ENCODE data around the gene TAF6. TPM values are rescaled to one million over a fixed set of nuclear protein-coding genes. Genes with fewer than 3 reads are reported as not detected.

TAF6 gene
- total RNA-seq, result 10 to 100 TPM; 31.7 to 59.3 (median 48.9) TPM

DNA sequence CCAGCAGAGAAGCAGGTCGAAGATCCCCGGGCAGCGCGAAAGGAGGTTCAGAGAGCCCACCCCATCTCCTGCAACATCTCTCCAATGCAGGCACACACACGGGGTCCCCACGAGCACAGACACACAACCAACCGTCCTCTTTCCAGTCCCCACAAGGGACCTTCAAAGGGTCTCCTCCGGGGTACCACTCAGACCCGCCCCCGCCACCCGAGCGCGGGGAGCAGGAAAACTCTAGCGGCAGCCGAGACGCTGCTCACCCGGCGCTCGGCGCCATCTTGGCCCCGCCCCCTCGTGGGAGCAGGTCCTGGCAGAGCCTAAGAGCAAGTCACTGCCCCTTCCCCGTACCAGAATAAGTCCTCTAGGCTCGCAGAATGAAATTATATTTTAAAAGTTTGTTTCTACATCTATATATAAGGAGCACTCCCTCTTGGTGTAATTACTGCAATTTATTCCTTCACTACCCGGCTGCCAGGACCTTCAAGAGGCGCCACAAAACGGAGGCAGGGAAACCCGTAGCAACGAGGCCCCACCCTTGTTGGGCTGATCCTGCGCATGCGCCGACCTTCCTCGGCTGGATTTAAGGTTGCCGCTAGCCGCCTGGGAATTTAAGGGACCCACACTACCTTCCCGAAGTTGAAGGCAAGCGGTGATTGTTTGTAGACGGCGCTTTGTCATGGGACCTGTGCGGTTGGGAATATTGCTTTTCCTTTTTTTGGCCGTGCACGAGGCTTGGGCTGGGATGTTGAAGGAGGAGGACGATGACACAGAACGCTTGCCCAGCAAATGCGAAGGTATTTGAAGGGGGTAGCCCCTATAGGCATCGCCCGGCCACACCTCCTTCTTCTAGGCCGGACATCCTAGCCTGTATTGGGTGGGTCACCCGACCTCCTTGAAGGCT lies at the start of gene TAF6, which contains the start of gene CNPY4:
TAF6 (minus strand) TSS at position 287 of the 898 bp plus-strand sequence. CDS start 5,149 bp downstream, outside the sequence.
CNPY4 (plus strand) TSS at position 563 of the 898 bp plus-strand sequence; CDS start at position 674, 111 bp downstream.
- TF ChIP-seq POLR2AphosphoS5 (IDR thresholded peaks at IDR 0.05) (no peak), EP300 (IDR thresholded peaks at IDR 0.05) (no peak), POLR2A (IDR thresholded peaks at IDR 0.05) (no peak), CTCF (IDR thresholded peaks at IDR 0.05) (no peak)
- H3K27me3 ChIP-seq, result no peaks in the 10 kb centered on the region
- H3K27ac ChIP-seq, result peak within 1 kb of the TSS; percentile 92
- peaks cover 1% of the 10 kb centered on the region for H3K36me3 ChIP-seq
- peaks cover 21% of the 10 kb centered on the region for H3K4me1 ChIP-seq
- peak within 1 kb of the TSS; percentile 86 for H3K4me3 ChIP-seq
- no peaks in the 10 kb centered on the region for H3K9me3 ChIP-seq
- under 1% methylated on average over 28 of the region's 49 CpGs for WGBS
- peak; percentile 97 for DNase-seq (ENCODE audit: low spot score in 2 of 2)

- H3K27me3 ChIP-seq, result peaks cover 7% of the 10 kb centered on the region
- 1% methylated on average over 11 of the region's 11 CpGs for WGBS
- no peaks in the 10 kb centered on the region for H3K9me3 ChIP-seq
- H3K4me3 ChIP-seq, result peak overlapping the region; percentile 57
- TF ChIP-seq CTCF (IDR thresholded peaks at IDR 0.05) (no peak), POLR2AphosphoS5 (IDR thresholded peaks at IDR 0.05) (no peak), EP300 (IDR thresholded peaks at IDR 0.05) (no peak), POLR2A (IDR thresholded peaks at IDR 0.05) (no peak)
- H3K4me1 ChIP-seq, result peaks cover 58% of the 10 kb centered on the region
- H3K27ac ChIP-seq, result peak overlapping the region; percentile 73
- no peak for DNase-seq (ENCODE audit: low spot score in 2 of 2)
- H3K36me3 ChIP-seq, result no peaks in the 10 kb centered on the region
Measured at GRCh38 chr7:100167912-100168323, 48.8 kb upstream of the TAF6 start.

DNA sequence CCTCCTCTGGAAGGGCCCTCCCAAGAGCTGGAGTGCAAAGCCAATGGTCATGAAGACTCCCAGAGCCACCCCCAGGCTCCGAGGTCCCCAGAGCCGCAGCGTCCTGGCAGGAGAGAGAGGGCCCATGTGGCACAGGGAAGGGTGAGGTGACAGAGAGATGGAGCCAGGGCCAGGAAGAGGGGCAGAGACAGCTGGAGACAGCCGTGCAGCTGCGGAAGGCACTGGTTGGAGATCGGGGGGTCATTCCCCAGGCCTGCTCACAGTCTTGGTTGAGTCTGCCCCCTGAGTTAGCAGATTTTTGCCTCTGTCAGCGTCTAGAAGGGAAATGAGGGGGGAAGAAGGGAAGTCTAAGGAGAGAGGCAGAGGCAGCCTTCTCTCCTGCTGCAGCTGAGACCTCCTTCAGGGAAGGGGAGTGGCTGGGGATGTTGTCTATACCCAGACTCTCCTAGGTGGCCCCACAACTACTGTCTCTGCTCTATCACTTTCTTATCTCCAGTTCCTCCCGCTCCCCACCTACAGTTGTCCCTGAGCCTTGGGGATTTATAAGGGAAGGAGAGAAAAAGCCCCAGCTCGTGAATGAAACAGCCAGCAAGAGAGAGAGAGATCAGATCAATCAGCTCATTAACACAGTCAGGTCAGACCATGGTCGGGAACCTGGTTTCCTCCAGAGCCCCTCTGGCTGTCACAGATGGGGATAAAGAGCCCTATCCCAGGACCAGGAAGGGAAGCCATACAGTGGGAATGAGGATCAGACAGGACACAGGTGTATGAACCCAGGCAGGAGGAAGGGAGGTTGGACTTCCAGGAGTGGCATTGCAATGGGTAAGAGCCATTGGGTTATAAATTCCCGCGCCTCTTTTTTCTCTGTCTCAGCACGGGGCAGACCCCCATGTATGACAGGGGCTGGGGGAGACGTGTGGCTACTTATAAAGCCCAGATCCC lies 48.1 kb upstream of the TAF6 start:
- Histone ChIP-seq H3K4me1 (peaks cover 65% of the 10 kb centered on the region), H3K36me3 (no peaks in the 10 kb centered on the region), H3K27ac (peak overlapping the region; percentile 73), H3K27me3 (peaks cover 7% of the 10 kb centered on the region), H3K4me3 (peak overlapping the region; percentile 57), H3K9me3 (no peaks in the 10 kb centered on the region)
- 24% methylated on average over 12 of the region's 14 CpGs for WGBS
- TF ChIP-seq CTCF (IDR thresholded peaks at IDR 0.05) (no peak), POLR2AphosphoS5 (IDR thresholded peaks at IDR 0.05) (no peak), EP300 (IDR thresholded peaks at IDR 0.05) (no peak), POLR2A (IDR thresholded peaks at IDR 0.05) (no peak)
- peak in 1 of 2 donors; percentile 62 for DNase-seq (ENCODE audit: low spot score in 2 of 2)

GRCh38 chr7:100166317-100166940 lies 47.3 kb upstream of the TAF6 start:
- peak in 1 of 2 donors; percentile 55 for DNase-seq (ENCODE audit: low spot score in 2 of 2)
- H3K9me3 ChIP-seq, result no peaks in the 10 kb centered on the region
- H3K27ac ChIP-seq, result peak overlapping the region; percentile 73
- H3K27me3 ChIP-seq, result peaks cover 3% of the 10 kb centered on the region
- no peaks in the 10 kb centered on the region for H3K36me3 ChIP-seq
- WGBS, result 56% methylated on average over 11 of the region's 16 CpGs
- H3K4me1 ChIP-seq, result peaks cover 60% of the 10 kb centered on the region
- H3K4me3 ChIP-seq, result no peak overlapping the region
- no peak for TF ChIP-seq EP300 (IDR thresholded peaks at IDR 0.05)
- TF ChIP-seq POLR2AphosphoS5 (IDR thresholded peaks at IDR 0.05), result no peak
- no peak for TF ChIP-seq CTCF (IDR thresholded peaks at IDR 0.05)
- TF ChIP-seq POLR2A (IDR thresholded peaks at IDR 0.05), result no peak
